Germinal center (tissue), 1 donor: Measurements from ENCODE around the gene WHRN.

Experiments
- DNase-seq: peaks from one replicate; pipeline ENCODE4 v3.0.0; 2012; ENCODE audit warnings: mixed read lengths, low spot score

WHRN gene

GRCh38 chr9:114364134-114365041 lies 140.9 kb downstream of the WHRN start:
- no peak for DNase-seq

GRCh38 chr9:114363424-114363823 lies 141.8 kb downstream of the WHRN start:
- no peak for DNase-seq

- DNase-seq, result no peak
These were observed 142.9 kb downstream of the WHRN start for GRCh38 chr9:114362394-114362793.

- no peak for DNase-seq
These were observed 143.7 kb downstream of the WHRN start for GRCh38 chr9:114361542-114361941.

- DNase-seq, result no peak
These were observed 145.5 kb downstream of the WHRN start for GRCh38 chr9:114359801-114360200.

- no peak for DNase-seq
These were observed 147.4 kb downstream of the WHRN start for GRCh38 chr9:114357911-114358328.

- DNase-seq, result no peak
These were observed 147.9 kb downstream of the WHRN start for GRCh38 chr9:114357360-114357759.

- DNase-seq, result no peak
These were observed 148.5 kb downstream of the WHRN start for GRCh38 chr9:114356792-114357191.

- DNase-seq, result no peak
These were observed 149.5 kb downstream of the WHRN start for GRCh38 chr9:114355821-114356220.
